Measurements from ENCODE around the gene SP4. TPM values are rescaled to one million over a fixed set of nuclear protein-coding genes. Genes with fewer than 3 reads are reported as not detected.

Gene SP4
- total and polyA plus RNA-seq, 4 donors = 10.9 to 28.5 (median 17.6) TPM

DNA sequence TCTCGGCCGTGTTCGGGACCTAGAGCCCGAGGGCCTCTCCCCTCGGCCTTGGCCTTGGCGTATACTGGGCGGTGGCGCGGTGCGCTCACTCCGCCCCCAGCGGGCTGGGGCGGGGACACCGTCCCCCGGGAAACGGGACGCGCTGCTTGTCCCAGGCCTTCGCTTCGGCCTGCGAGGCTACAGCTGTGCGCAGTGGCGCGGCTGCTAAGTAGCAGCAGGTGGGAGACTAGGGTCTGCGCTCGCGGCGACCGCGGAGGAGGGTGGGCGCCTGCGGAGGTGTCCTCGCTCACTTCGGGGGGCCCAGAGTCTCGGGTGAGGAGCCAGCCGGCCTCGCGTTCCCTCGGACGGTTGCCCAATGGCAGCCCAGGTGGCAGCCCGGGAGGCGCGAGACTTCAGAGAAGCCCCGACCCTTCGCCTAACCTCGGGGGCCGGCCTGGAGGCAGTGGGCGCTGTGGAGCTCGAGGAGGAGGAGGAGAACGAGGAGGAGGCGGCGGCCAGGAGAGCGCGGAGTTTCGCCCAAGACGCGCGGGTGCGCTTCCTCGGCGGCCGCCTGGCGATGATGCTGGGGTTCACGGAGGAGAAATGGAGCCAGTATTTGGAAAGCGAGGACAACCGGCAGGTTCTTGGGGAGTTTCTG lies 115.1 kb downstream of the SP4 start, which contains the start of gene DNAH11:
Gene DNAH11 (plus strand): TSS at position 149 of the 637 bp plus-strand sequence. CDS start 207 bp downstream, at position 356.
- DNase-seq (ENCODE audit: low read depth in 4 of 6, low spot score in 6 of 6) = peak in 3 of 6 donors; percentile 7 to 59 (median 47)
- Histone ChIP-seq H3K27ac (ENCODE audit: low read depth, low read length) (no peak within 1 kb of the TSS), H3K27me3 (ENCODE audit: control insufficient read depth, insufficient read depth, low read length) (peaks cover 29% of the 10 kb centered on the region), H3K9me3 (ENCODE audit: control insufficient read depth, insufficient read depth, low read length) (no peaks in the 10 kb centered on the region), H3K4me3 (ENCODE audit: low read depth, low read length) (peak within 1 kb of the TSS; percentile 53), H3K4me1 (ENCODE audit: control insufficient read depth, insufficient read depth, low read length) (peaks cover 13% of the 10 kb centered on the region), H3K36me3 (ENCODE audit: control insufficient read depth, insufficient read depth, low read length) (no peaks in the 10 kb centered on the region)
- WGBS (ENCODE audit: insufficient coverage) = under 1% methylated on average over 66 of the region's 66 CpGs

DNA sequence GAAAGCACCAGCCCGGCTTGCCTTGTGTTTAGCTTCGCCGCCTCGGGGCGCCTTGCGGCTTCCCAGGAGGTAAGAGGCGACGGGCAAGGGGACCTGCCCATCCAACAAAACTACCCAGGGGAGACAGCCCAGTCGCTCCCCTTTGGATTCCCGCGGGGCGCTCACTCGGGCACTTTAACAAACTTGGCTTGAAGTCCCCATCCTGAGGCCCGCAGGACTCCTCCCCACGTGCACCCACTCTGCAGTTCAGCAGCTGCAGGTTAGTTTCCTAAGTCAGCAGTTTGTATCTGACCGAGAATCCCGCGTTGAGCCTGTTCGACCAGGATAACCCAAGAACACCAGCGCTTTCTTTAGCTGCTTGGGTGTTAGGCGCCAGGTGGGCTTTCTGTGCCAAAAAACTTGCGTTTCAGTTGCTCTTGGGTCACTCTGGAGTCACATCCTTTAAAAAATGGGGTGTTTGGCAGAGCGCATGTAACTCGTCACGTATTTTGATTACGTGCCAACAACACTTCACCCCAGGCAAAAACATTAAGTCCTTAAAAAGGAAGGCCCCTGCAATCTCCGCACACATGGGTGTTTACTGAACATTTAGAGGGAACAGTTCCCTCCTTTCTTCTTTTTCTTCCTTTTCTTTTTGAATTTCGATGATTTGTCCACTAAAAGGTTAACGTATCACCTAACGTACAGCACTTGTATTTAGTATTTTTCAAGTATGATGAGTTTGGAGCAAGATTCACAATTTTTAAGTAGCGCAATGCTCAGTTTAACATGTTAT lies 115.8 kb downstream of the SP4 start:
- H3K4me1 ChIP-seq (ENCODE audit: control insufficient read depth, insufficient read depth, low read length) = peaks cover 13% of the 10 kb centered on the region
- H3K9me3 ChIP-seq (ENCODE audit: control insufficient read depth, insufficient read depth, low read length) = no peaks in the 10 kb centered on the region
- WGBS (ENCODE audit: insufficient coverage) = under 1% methylated on average over 26 of the region's 31 CpGs
- H3K36me3 ChIP-seq (ENCODE audit: control insufficient read depth, insufficient read depth, low read length) = no peaks in the 10 kb centered on the region
- peaks cover 29% of the 10 kb centered on the region for H3K27me3 ChIP-seq (ENCODE audit: control insufficient read depth, insufficient read depth, low read length)
- peak in 2 of 6 donors; percentile 23 to 47 for DNase-seq (ENCODE audit: low read depth in 4 of 6, low spot score in 6 of 6)
- H3K27ac ChIP-seq (ENCODE audit: low read depth, low read length) = no peak overlapping the region
- H3K4me3 ChIP-seq (ENCODE audit: low read depth, low read length) = peak overlapping the region; percentile 53

DNA sequence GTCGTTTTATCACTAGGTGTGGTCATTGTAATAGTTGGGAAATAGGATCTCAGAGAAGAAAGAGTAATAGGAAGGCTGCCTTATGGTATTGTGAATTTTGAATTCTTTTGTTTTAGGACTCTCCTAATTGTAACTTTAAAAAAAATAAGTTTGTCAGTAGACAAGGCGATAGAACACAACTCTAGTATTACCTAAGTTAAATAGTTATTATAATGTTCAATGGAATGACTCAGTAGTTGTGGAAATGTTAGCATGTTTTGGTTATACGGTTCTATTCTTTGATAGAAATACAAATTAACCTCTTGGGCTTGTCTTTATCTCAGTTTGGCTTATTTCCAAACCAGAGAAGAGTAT lies 116.4 kb downstream of the SP4 start:
- no peak overlapping the region for H3K27ac ChIP-seq (ENCODE audit: low read depth, low read length)
- peak overlapping the region; percentile 53 for H3K4me3 ChIP-seq (ENCODE audit: low read depth, low read length)
- no peaks in the 10 kb centered on the region for H3K36me3 ChIP-seq (ENCODE audit: control insufficient read depth, insufficient read depth, low read length)

DNA sequence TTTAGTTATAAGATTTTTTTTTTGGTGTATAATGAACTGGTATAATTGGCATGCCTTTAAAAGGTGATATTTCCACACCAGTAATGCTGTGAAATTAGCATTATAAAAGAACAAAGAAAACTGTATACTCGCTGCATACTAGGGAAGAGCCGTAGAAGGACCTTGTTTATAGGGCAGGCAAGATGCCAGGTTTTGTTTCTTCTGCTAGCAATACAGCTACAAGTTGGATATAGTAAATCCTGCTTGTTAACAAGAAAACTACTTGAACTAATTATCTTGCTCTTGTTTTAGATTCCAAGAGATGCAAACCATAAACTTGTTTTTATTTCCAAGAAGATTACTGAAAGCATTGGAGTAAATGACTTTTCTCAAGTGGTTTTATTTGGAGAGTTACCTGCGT lies 116.8 kb downstream of the SP4 start:
- H3K9me3 ChIP-seq (ENCODE audit: control insufficient read depth, insufficient read depth, low read length) = no peaks in the 10 kb centered on the region
- H3K27me3 ChIP-seq (ENCODE audit: control insufficient read depth, insufficient read depth, low read length) = peaks cover 29% of the 10 kb centered on the region
- no peak overlapping the region for H3K4me3 ChIP-seq (ENCODE audit: low read depth, low read length)
- no peak overlapping the region for H3K27ac ChIP-seq (ENCODE audit: low read depth, low read length)
- no peaks in the 10 kb centered on the region for H3K36me3 ChIP-seq (ENCODE audit: control insufficient read depth, insufficient read depth, low read length)
- DNase-seq (ENCODE audit: low read depth in 4 of 6, low spot score in 6 of 6) = peak in 2 of 6 donors; percentile 32 to 39
- peaks cover 13% of the 10 kb centered on the region for H3K4me1 ChIP-seq (ENCODE audit: control insufficient read depth, insufficient read depth, low read length)
- no CpG with 5 or more reads among the region's 3 CpGs for WGBS (ENCODE audit: insufficient coverage)

More for the DNA sequence above, 116.4 kb downstream of the SP4 start:
- Histone ChIP-seq H3K27me3 (ENCODE audit: control insufficient read depth, insufficient read depth, low read length) (peaks cover 29% of the 10 kb centered on the region), H3K9me3 (ENCODE audit: control insufficient read depth, insufficient read depth, low read length) (no peaks in the 10 kb centered on the region), H3K4me1 (ENCODE audit: control insufficient read depth, insufficient read depth, low read length) (peaks cover 13% of the 10 kb centered on the region)
- no peak for DNase-seq (ENCODE audit: low read depth in 4 of 6, low spot score in 6 of 6)
- no CpG with 5 or more reads among the region's 3 CpGs for WGBS (ENCODE audit: insufficient coverage)

DNA sequence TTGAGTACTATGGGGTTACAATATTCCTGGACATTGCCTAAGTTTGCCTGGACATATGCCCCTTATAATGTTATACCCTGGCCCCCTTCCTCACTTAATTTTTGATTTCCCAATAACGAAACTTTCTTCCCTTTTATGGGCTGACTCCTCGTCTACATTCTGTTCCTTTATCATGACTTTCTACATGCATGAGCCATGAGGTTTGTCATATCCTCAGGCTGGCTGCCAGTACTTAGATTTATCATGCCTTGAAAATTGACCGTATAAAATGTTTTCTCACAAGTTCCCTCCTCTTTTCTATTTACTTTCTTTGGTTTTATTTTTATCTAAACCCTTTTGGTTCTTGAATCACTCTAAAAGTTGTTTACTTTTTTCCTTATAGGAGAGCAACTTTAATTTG lies 119.6 kb downstream of the SP4 start:
- Histone ChIP-seq H3K4me1 (ENCODE audit: control insufficient read depth, insufficient read depth, low read length) (peaks cover 12% of the 10 kb centered on the region), H3K27ac (ENCODE audit: low read depth, low read length) (no peak overlapping the region), H3K4me3 (ENCODE audit: low read depth, low read length) (no peak overlapping the region), H3K36me3 (ENCODE audit: control insufficient read depth, insufficient read depth, low read length) (no peaks in the 10 kb centered on the region), H3K27me3 (ENCODE audit: control insufficient read depth, insufficient read depth, low read length) (peaks cover 22% of the 10 kb centered on the region), H3K9me3 (ENCODE audit: control insufficient read depth, insufficient read depth, low read length) (no peaks in the 10 kb centered on the region)
- no peak for DNase-seq (ENCODE audit: low read depth in 4 of 6, low spot score in 6 of 6)
- 60% methylated on average over 2 of the region's 3 CpGs for WGBS (ENCODE audit: insufficient coverage)

DNA sequence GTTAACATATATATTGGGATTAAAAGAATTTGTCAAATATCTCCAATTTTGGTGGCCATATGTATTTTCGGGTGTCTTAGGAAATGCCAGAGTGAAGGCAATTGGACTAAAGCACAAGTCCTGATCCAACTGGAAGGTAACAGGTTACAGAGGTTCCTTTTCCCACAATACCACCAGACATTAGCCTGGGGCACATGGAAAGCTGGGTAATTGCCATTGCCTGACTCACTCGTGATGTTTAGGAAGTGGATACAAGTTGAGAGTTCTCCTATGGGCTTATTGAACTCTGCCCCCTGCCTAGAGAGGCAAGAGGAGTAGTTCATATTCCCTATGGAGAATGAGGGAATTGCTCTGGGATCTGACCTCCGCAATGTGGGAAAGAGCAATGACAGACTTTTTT lies 120.6 kb downstream of the SP4 start:
- Histone ChIP-seq H3K27me3 (ENCODE audit: control insufficient read depth, insufficient read depth, low read length) (peaks cover 13% of the 10 kb centered on the region), H3K4me1 (ENCODE audit: control insufficient read depth, insufficient read depth, low read length) (peaks cover 2% of the 10 kb centered on the region), H3K4me3 (ENCODE audit: low read depth, low read length) (no peak overlapping the region), H3K27ac (ENCODE audit: low read depth, low read length) (no peak overlapping the region), H3K9me3 (ENCODE audit: control insufficient read depth, insufficient read depth, low read length) (no peaks in the 10 kb centered on the region), H3K36me3 (ENCODE audit: control insufficient read depth, insufficient read depth, low read length) (no peaks in the 10 kb centered on the region)
- WGBS (ENCODE audit: insufficient coverage) = 100% methylated on average over 1 of the region's 3 CpGs
- DNase-seq (ENCODE audit: low read depth in 4 of 6, low spot score in 6 of 6) = no peak

DNA sequence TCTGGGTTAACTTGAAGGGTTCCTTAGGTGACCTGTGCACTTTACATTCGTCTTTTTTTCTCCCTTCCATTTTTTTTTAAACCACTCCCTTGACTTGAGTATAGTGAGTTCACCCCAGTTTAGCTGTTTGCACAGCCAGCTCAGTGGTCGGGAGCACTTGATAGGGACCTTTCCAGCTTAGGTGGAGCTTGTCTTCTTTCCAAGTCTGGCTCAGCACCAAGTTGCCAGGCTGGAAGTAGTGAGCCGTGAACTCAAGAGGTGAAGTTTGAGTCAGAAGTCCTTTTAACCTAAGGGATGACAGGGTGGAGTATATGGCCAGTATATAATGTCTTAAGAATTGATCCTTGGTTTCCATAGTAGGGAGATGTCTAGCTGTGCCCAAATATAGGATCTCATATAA lies 122.2 kb downstream of the SP4 start:
- Histone ChIP-seq H3K27ac (ENCODE audit: low read depth, low read length) (no peak overlapping the region), H3K4me3 (ENCODE audit: low read depth, low read length) (no peak overlapping the region), H3K4me1 (ENCODE audit: control insufficient read depth, insufficient read depth, low read length) (no peaks in the 10 kb centered on the region), H3K9me3 (ENCODE audit: control insufficient read depth, insufficient read depth, low read length) (no peaks in the 10 kb centered on the region), H3K36me3 (ENCODE audit: control insufficient read depth, insufficient read depth, low read length) (no peaks in the 10 kb centered on the region), H3K27me3 (ENCODE audit: control insufficient read depth, insufficient read depth, low read length) (peaks cover 5% of the 10 kb centered on the region)
- 100% methylated on average over 2 of the region's 3 CpGs for WGBS (ENCODE audit: insufficient coverage)
- no peak for DNase-seq (ENCODE audit: low read depth in 4 of 6, low spot score in 6 of 6)

DNA sequence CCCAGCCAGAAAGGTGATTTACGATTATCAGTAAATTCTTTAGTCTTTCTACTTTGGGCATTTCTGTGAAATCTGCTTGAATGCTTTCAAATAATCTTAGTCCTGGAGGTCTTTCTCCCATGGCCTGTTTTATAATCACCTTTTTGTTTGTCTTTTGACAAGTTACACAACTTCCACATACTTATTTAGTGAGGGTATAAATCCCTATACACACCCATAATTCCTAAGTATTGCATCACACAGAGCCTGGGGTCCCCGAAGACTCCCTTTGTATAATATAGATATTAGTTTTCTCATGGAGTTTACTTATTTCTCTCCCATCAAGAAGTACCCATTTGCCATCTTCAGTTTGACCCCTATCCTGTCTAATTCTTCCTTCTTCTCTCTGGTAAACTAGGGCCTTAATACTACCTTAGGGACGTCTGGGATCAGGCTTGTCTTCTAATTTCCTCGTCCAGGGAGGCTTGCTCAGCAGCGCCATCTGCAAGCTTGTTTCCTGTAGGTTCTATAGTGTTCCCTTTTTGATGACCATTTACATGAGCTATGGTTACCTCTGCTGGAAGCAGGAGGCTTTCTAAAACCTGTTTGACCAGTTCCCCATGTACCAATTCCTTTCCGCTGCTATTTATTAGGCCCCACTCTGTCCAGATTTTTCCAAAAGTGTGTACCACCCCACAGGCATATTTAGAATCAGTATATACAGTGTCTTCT lies 123.1 kb downstream of the SP4 start:
- H3K4me1 ChIP-seq (ENCODE audit: control insufficient read depth, insufficient read depth, low read length) = no peaks in the 10 kb centered on the region
- no peak for DNase-seq (ENCODE audit: low read depth in 4 of 6, low spot score in 6 of 6)
- no peaks in the 10 kb centered on the region for H3K27me3 ChIP-seq (ENCODE audit: control insufficient read depth, insufficient read depth, low read length)
- no peaks in the 10 kb centered on the region for H3K9me3 ChIP-seq (ENCODE audit: control insufficient read depth, insufficient read depth, low read length)
- H3K27ac ChIP-seq (ENCODE audit: low read depth, low read length) = no peak overlapping the region
- H3K36me3 ChIP-seq (ENCODE audit: control insufficient read depth, insufficient read depth, low read length) = no peaks in the 10 kb centered on the region
- no peak overlapping the region for H3K4me3 ChIP-seq (ENCODE audit: low read depth, low read length)
- no CpG with 5 or more reads among the region's 6 CpGs for WGBS (ENCODE audit: insufficient coverage)

DNA sequence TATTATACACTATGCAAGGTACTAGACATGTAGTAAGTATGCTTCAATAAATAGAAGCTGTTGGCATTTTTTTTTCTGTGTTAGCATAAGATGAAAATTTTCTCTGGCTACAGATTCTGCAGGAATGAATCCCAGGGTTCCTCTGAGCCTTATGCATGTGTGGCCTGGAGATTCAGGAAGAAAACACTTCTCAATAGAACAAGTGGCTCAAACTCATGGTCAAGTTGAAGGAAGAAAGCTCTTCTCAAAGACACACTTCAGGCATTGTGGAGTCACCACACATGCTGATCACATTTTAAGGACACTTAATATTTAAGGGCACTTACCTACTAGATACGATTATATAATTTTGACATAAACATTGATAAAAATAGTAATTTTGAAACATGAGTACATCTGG lies 134.5 kb downstream of the SP4 start:
- Histone ChIP-seq H3K4me3 (ENCODE audit: low read depth, low read length) (no peak overlapping the region), H3K27ac (ENCODE audit: low read depth, low read length) (no peak overlapping the region), H3K4me1 (ENCODE audit: control insufficient read depth, insufficient read depth, low read length) (no peaks in the 10 kb centered on the region), H3K9me3 (ENCODE audit: control insufficient read depth, insufficient read depth, low read length) (no peaks in the 10 kb centered on the region), H3K27me3 (ENCODE audit: control insufficient read depth, insufficient read depth, low read length) (no peaks in the 10 kb centered on the region), H3K36me3 (ENCODE audit: control insufficient read depth, insufficient read depth, low read length) (no peaks in the 10 kb centered on the region)
- no peak for DNase-seq (ENCODE audit: low read depth in 4 of 6, low spot score in 6 of 6)
- WGBS (ENCODE audit: insufficient coverage) = no CpG with 5 or more reads among the region's 1 CpG
